Measurements from ENCODE around the gene HECTD4.
"Not testable (repeated sequence)": the region's sequence is repeated elsewhere in the genome, so short reads cannot be mapped to it uniquely, and the experiment has no call there.

HECTD4 gene

GRCh38 chr12:112110787-112111662 is 271.2 kb downstream of the HECTD4 start:
- DNase-seq, result not testable (repeated sequence)

Measured in midbrain (tissue), 1 donor.